Measurements from ENCODE around the gene DIAPH3.
A peak's percentile ranks its signal among the peaks of the same experiment; 100 is the strongest.

The DIAPH3 gene

GRCh38 chr13:59664586-59664985 is 499.1 kb downstream of the DIAPH3 start:
- no peak for DNase-seq

DNA sequence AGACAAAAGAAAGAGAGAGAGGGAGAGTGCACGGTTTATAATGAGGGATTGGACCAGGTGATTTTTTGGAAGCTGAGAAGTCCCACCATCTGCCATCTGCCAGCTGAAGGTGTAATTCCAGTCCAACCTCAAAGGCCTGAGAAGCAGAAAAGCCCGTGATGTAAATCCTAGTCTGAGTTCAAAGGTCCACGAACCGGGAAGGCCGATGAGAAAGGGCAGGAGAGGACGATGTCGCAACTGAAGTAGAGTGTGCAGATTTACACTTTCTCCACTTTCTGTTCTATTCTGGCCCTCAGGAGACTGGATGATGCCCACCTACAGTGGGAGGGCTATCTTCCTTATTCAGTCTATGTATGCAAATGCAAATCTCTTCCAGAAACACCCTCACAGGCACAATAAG is 500.0 kb downstream of the DIAPH3 start:
- DNase-seq, result no peak

- DNase-seq, result no peak
These were observed 503.1 kb downstream of the DIAPH3 start for GRCh38 chr13:59660582-59660981.

- no peak for DNase-seq
These were observed 503.7 kb downstream of the DIAPH3 start for GRCh38 chr13:59659981-59660380.

DNA sequence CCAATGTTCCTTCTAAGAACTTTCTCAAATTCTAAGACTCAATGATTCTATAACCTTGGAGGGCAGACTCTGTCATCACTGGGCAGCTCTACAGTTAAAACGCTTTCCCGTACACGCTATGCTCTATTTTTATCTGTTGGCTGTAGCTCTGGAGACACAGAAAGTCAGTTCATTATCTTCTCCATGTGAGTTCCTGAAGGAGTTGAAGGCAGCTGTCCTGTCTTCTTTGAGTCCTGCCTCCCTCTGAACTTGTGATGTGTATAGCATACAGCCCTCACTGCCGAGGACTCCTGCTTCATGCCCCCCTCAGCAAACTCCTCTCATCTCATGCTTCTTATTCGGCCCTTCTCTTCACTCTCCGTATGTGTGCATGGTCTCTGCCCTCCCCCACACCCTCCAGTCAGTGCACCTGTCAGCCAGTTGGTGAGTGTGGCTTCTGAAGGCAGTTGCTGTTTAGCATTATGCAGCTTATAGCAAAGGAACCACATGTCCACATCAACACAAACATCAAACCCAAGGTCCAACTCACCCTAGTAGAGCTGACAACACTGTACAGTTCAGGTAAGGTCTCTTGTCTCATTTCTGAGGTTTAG is 504.9 kb downstream of the DIAPH3 start:
- no peak for DNase-seq

DNA sequence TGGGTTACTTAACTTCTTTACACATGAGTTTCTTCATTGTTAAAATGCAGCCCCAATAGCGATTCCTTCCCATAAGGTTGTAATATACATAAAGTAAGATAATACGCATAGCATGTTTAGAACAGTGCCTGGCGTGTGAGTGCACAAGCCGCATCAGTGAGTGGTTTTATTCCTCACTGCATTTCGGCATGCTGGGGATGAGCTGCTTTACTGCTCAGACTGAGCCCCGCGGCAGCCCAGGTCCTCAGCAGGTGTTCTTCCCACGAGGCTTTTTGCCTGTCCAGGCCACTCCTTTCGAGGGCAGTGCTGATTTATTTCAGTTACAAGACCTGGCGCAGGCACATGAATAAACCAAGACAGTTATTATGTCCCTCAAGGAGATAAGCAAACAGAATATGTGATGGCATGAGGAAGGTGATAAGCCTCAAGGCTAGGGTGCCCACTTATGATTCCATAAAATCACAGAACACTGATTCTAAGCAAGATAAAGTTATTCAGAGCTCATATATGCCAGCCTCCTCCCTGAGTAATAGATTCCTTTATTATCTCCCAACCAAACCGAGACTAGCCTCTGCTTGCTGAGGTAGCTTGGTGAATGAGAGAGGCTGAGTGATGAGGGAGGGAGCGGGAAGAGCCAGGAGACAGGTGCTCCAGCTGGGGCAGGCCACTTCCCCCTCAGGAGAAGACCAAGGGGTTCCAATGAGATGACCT is 505.5 kb downstream of the DIAPH3 start:
- DNase-seq, result no peak

DNA sequence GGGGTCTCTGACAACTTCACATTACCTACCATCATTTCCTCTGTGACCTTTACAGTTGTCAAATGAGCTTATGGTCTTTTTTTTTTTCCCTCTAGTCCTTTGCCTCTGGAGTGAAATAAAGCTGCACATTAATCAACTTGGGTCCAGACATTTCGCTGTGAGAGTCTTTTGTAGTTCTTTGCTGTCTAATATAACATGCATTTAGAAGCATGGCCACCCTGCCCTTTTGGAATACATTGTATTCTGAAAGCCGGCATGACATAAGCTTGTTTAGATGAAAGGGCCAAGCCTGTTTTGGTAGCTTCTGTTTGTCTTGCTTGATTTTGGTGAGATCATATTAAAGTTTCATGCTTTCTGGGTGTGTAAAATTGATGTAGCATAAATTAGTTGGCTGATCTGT is 509.8 kb downstream of the DIAPH3 start:
- DNase-seq, result no peak

GRCh38 chr13:59651479-59651878 is 512.2 kb downstream of the DIAPH3 start:
- no peak for DNase-seq

- no peak for DNase-seq
These were observed 519.7 kb downstream of the DIAPH3 start for GRCh38 chr13:59643906-59644626.

- peak; percentile 52 for DNase-seq
These were observed 520.3 kb downstream of the DIAPH3 start for GRCh38 chr13:59643364-59643841.

- DNase-seq, result no peak
These were observed 521.9 kb downstream of the DIAPH3 start for GRCh38 chr13:59641817-59642216.

DNA sequence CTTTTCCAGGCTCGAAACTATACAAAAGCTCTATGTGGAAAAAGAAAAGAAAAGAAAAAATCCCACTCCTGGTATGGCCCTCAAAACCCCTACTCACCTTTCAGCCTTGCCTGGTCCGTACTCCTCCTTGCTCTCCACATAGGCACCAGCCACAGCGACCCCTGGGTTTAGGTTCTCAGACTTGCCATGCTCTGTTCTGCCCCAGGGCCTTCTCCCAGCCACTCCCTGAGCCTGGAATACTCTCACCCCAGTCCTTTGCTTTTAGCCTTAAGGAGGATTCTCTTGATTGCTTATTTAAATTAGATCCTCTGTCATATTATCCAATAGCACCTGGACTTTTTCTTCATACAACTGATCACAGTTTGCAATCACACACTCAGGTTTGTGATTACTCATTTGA is 522.5 kb downstream of the DIAPH3 start:
- no peak for DNase-seq

- DNase-seq, result no peak
These were observed 525.3 kb downstream of the DIAPH3 start for GRCh38 chr13:59638404-59638803.

GRCh38 chr13:59635589-59635988 is 528.1 kb downstream of the DIAPH3 start:
- DNase-seq, result peak; percentile 46

- no peak for DNase-seq
These were observed 530.4 kb downstream of the DIAPH3 start for GRCh38 chr13:59633290-59633689.

DNA sequence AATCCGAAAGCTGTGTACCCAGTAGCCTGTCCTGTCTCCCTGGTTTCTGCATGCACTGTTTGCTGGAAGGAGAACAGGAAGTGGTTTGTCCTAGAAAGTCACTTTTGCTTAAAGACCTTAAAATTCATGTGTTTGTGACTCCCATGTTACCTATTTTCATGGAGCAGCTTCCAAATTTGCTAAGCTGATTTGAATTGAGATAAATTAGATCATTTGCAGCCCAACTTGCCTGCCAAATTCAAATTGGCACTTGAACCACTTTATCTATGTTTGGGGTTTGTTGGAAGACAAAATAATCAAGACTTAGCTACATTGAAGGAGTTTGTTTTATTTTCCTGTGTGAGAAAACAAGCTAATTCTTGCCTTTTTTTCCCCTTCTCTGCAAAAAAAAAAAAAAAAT is 532.5 kb downstream of the DIAPH3 start:
- DNase-seq, result no peak

DNA sequence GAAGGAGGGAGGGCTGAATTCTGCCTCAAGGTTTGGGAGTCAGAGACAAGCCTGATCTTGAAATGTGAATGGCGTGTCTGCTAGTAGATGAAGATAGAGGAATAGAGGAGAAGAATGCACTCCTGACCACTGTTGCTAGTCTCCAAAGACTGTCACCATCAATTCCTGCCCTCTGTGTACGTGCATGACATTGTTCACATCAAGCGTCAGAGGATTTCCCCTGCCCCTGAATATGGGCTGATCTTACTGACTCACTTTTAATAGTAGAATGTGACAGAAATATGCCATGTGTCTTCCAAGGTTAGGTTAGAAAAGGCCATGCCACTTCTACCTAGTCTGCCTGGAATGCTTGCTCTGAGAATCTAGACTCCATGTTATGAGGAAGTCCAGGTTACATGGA is 538.6 kb downstream of the DIAPH3 start:
- no peak for DNase-seq

DNA sequence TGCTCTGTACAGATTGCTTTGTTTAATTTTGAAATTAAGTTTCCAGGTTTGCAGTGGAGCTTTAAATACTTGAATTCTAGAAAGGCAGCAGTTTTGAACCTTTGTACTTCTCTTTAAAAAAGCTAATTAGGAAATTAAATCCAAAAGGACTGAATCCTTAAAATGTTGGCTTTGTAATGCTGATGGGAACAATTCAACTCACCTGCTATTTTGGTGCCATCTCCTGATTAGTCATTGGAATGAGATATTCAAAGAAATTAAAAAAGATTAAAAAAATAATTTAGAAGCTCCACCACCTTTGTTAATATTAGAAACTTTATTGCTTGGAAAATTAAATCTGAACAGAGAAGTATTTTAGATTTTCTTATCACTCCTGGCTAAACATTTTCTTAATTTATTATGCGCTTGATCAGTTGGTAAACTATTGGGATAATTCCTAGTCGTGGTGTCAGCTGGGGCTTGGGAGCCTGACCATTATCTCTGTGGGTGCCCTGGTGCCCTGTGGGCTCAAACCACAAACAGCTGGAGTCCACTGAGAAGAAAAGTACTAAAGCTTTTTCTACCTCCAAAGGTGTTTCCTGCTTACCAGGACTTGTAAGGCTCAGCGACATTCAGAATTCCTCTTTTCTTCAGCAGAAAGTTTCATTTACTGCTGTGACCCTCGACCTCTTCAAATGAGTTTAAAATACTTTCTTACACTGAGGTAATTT is 540.4 kb downstream of the DIAPH3 start:
- DNase-seq, result no peak

DNA sequence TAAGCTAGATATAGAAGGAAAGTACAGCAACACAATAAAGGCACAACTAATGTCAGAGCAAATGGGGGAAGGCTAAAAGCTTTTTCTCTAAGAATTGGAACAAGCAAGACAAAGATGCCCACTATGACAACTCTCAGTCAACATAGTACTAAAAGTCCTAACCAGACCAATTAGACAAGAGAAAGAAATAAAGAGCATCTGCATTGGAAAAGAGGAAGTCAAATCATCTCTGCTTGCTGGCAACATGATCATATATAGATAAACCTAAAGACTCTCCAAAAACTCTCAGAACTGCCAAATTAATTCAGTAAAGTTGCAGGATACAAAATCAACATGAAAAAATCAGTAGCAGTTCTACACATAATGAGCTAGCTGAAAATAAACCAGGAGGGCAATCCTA is 542.0 kb downstream of the DIAPH3 start:
- no peak for DNase-seq
